Panc1 (cell line): ENCODE measurements around the gene PPL. TPM values are rescaled to one million over a fixed set of nuclear protein-coding genes. Genes with fewer than 3 reads are reported as not detected.

ENCODE experiments used
- ATAC-seq: fragments of 200-7000 bp; cut with Tn5 transposase; 2 replicates; pipeline ENCODE4 v1.9.1; 2020; ENCODE audit warnings: mild to moderate bottlenecking, moderate library complexity
- BruUV-seq: library from RNA; stranded (reverse); fragments of 400-500 nt; replicated peaks from 2 replicates; lab custom pipeline; 2021; lab: Mats Ljungman, UMichigan
- CTCF ChIA-PET: fragments of 300-600 bp; sonication (Branson Sonifier 250); formaldehyde crosslinking; loops from one replicate; lab custom pipeline; 2022; ENCODE audit warnings: antibody characterized with exemption; lab: Charles Lee
- POLR2A ChIA-PET: fragments of 300-600 bp; sonication (Branson Sonifier 250); formaldehyde crosslinking; loops from one replicate; lab custom pipeline; 2022; ENCODE audit warnings: antibody characterized with exemption; lab: Charles Lee
- DNase-seq: peaks from one replicate; pipeline ENCODE4 v3.0.0-alpha.2; 2010; ENCODE audit warnings: low read depth, low spot score
- H3K27ac ChIP-seq: 2 replicates; pipeline ENCODE4 v1.5.1; 2011; ENCODE audit warnings: mild to moderate bottlenecking, low read length, inconsistent platforms
- H3K27me3 ChIP-seq: fragments of 200-500 bp; sonication (Bioruptor generic); 2 replicates; pipeline ENCODE4 v1.6.0; 2014; ENCODE audit warnings: low read length, inconsistent platforms; ENCODE audit not compliant: control insufficient read depth, insufficient read depth
- H3K36me3 ChIP-seq: fragments of 200-500 bp; sonication (Bioruptor generic); 2 replicates; pipeline ENCODE4 v1.5.1; 2014; ENCODE audit warnings: inconsistent platforms, mild to moderate bottlenecking, low read length, moderate library complexity; ENCODE audit not compliant: control insufficient read depth, insufficient read depth
- H3K4me1 ChIP-seq: 2 replicates; pipeline ENCODE4 v1.5.1; 2011; ENCODE audit warnings: inconsistent platforms, mild to moderate bottlenecking, low read length, moderate library complexity; ENCODE audit not compliant: control insufficient read depth, insufficient read depth
- H3K4me3 ChIP-seq, 2 experiments: 2 replicates each; pipeline ENCODE4 v1.5.1; 2011 to 2012; ENCODE audit warnings: low read depth in 2 of 2, low read length in 2 of 2, mild to moderate bottlenecking in 2 of 2, inconsistent platforms in 1 of 2, moderate library complexity in 1 of 2
- H3K9me3 ChIP-seq: fragments of 200-500 bp; sonication (Bioruptor generic); 2 replicates; pipeline ENCODE4 v1.5.1; 2014; ENCODE audit warnings: low read depth, mild to moderate bottlenecking, inconsistent platforms, low read length, moderate library complexity; ENCODE audit not compliant: control insufficient read depth, insufficient read depth
- POLR2AphosphoS5 ChIP-seq: IDR thresholded peaks from 2 replicates; pipeline ENCODE4 v1.6.1; 2012; ENCODE audit warnings: mild to moderate bottlenecking, low read depth, low read length, moderate library complexity
- SIN3A ChIP-seq: IDR thresholded peaks from 2 replicates; pipeline ENCODE4 v1.6.1; 2012; ENCODE audit warnings: low read depth, mild to moderate bottlenecking, low read length, moderate library complexity, borderline replicate concordance; ENCODE audit not compliant: insufficient read depth
- TCF7L2 ChIP-seq: IDR thresholded peaks from 2 replicates; pipeline ENCODE4 v1.6.1; 2011; ENCODE audit warnings: mild to moderate bottlenecking, low read depth, low read length, inconsistent platforms
- in situ Hi-C: cut with HindIII; loops from 2 replicates; pipeline ENCODE4 v1.10.0; 2016; ENCODE audit warnings: low sequenced_read_pairs, low pct_unique_long_range_greater_than_20kb
- intact Hi-C: fragments of 100-400 bp; cut with micrococcal nuclease; formaldehyde crosslinking; loops from one replicate; pipeline ENCODE4 v1.10.0; 2022; ENCODE audit not compliant: unreplicated experiment
- total RNA-seq: library from RNA; stranded (reverse); gene quantifications from one replicate; pipeline ENCODE4 v1.2.1, GENCODE V29; 2021; ENCODE audit not compliant: unreplicated experiment
- TF ChIP-seq, protein P1 (sequence below): fragments of 450-650 bp; IDR thresholded peaks from 2 replicates; pipeline ENCODE4 v1.5.1; 2017; ENCODE audit warnings: mild to moderate bottlenecking
- TF ChIP-seq, protein P2 (sequence below), 2 experiments: IDR thresholded peaks; 2 replicates each; pipeline ENCODE4 v1.6.1; 2011 to 2012; ENCODE audit warnings: low read depth in 2 of 2, control low read depth in 1 of 2, low read length in 1 of 2, mild to moderate bottlenecking in 1 of 2, moderate library complexity in 1 of 2; ENCODE audit not compliant: insufficient read depth in 1 of 2

The PPL gene
- total RNA-seq, 1 experiment from 2014 or later, result 89.4 TPM

DNA sequence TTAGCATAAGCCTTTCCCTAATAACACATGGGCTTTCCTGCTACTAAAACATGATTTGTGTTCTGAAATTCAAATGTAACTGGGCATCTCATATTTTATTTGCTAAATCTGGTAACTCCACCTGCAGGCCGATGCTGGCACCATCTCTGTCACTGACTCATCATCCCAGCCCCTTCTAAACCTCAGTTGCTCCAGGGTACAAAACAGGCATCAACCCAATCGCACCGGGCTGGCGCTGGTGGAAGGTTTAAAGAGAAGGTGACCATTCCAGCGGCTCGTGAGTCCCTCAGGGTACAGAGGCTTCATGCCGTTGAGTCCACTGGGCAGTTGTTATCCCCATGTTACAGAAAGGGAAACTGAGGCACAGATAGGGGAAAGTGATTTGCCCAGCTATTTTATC lies 27.1 kb downstream of the PPL start:
- Histone ChIP-seq H3K4me1 (no peaks in the 10 kb centered on the region; the same call in 1 of the 2 replicates), H3K36me3 (no peaks in the 10 kb centered on the region), H3K9me3 (no peaks in the 10 kb centered on the region), H3K27me3 (no peaks in the 10 kb centered on the region), H3K4me3 (no peak overlapping the region), H3K27ac (no peak overlapping the region)
- ChIA-PET POLR2A (no interaction called here), CTCF (no interaction called here)
- no TSS peak for BruUV-seq
- ATAC-seq (no peak), DNase-seq (no peak)
- TF ChIP-seq, protein P1, sequence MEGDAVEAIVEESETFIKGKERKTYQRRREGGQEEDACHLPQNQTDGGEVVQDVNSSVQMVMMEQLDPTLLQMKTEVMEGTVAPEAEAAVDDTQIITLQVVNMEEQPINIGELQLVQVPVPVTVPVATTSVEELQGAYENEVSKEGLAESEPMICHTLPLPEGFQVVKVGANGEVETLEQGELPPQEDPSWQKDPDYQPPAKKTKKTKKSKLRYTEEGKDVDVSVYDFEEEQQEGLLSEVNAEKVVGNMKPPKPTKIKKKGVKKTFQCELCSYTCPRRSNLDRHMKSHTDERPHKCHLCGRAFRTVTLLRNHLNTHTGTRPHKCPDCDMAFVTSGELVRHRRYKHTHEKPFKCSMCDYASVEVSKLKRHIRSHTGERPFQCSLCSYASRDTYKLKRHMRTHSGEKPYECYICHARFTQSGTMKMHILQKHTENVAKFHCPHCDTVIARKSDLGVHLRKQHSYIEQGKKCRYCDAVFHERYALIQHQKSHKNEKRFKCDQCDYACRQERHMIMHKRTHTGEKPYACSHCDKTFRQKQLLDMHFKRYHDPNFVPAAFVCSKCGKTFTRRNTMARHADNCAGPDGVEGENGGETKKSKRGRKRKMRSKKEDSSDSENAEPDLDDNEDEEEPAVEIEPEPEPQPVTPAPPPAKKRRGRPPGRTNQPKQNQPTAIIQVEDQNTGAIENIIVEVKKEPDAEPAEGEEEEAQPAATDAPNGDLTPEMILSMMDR, result no peak
- TF ChIP-seq, protein P2, sequence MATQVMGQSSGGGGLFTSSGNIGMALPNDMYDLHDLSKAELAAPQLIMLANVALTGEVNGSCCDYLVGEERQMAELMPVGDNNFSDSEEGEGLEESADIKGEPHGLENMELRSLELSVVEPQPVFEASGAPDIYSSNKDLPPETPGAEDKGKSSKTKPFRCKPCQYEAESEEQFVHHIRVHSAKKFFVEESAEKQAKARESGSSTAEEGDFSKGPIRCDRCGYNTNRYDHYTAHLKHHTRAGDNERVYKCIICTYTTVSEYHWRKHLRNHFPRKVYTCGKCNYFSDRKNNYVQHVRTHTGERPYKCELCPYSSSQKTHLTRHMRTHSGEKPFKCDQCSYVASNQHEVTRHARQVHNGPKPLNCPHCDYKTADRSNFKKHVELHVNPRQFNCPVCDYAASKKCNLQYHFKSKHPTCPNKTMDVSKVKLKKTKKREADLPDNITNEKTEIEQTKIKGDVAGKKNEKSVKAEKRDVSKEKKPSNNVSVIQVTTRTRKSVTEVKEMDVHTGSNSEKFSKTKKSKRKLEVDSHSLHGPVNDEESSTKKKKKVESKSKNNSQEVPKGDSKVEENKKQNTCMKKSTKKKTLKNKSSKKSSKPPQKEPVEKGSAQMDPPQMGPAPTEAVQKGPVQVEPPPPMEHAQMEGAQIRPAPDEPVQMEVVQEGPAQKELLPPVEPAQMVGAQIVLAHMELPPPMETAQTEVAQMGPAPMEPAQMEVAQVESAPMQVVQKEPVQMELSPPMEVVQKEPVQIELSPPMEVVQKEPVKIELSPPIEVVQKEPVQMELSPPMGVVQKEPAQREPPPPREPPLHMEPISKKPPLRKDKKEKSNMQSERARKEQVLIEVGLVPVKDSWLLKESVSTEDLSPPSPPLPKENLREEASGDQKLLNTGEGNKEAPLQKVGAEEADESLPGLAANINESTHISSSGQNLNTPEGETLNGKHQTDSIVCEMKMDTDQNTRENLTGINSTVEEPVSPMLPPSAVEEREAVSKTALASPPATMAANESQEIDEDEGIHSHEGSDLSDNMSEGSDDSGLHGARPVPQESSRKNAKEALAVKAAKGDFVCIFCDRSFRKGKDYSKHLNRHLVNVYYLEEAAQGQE (IDR thresholded peaks at IDR 0.05; ENCODE audit: insufficient read depth in 1 of 2, low read depth in 2 of 2, low read length in 1 of 2), result no peak
- TF ChIP-seq POLR2AphosphoS5 (no peak), SIN3A (no peak), TCF7L2 (no peak)
- intact Hi-C loops, result no loop called here
- in situ Hi-C loops, result no loop called here

DNA sequence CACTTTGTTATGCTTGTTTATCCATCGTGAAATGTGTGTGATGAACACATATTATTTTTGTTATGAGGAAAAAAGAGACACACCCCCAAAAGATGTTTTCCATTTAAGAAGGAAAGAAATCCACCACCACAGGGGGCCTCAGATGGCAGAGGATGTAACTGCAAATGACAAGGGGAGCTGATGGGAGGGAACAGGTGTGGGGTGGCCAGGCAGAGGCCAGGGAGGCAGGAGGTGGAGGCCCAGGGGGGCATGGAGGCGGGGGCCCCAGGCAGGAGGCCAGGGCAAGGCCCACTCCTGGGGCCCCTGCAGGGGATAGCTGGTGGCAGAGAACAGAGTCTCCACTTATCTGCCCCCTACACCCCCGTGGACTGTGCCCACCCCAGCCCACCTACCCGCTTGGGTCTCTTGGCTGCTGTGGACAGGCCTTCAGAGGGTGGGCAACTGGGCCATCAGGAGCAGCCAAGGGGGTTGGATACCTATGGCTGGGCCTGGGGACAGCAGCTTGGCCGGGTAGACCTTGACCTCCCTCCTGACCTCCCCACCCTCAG lies 28.0 kb downstream of the PPL start:
- in situ Hi-C loops, result no loop called here
- Histone ChIP-seq H3K4me1 (no peaks in the 10 kb centered on the region; the same call in 1 of the 2 replicates), H3K27ac (no peak overlapping the region), H3K27me3 (no peaks in the 10 kb centered on the region), H3K4me3 (no peak overlapping the region), H3K9me3 (no peaks in the 10 kb centered on the region), H3K36me3 (no peaks in the 10 kb centered on the region)
- no peak for ATAC-seq
- intact Hi-C loops, result no loop called here
- BruUV-seq, result no TSS peak
- TF ChIP-seq SIN3A, result no peak
- TF ChIP-seq, protein P1, result no peak
- no peak for TF ChIP-seq POLR2AphosphoS5
- DNase-seq, result no peak
- ChIA-PET POLR2A (no interaction called here), CTCF (no interaction called here)
